GM21786 (cell line): ENCODE measurements around the gene RPL35.

Source experiments
- ATAC-seq: cut with Tn5 transposase; IDR thresholded peaks from one replicate; pipeline ENCODE4 v1.9.1; 2021; ENCODE audit not compliant: unreplicated experiment

The RPL35 gene

GRCh38 chr9:124877021-124877782 lies 15.4 kb upstream of the RPL35 start:
- ATAC-seq = no peak

- no peak for ATAC-seq
Measured at GRCh38 chr9:124875501-124875900, 13.7 kb upstream of the RPL35 start.

GRCh38 chr9:124873664-124874063 lies 11.9 kb upstream of the RPL35 start:
- ATAC-seq = no peak

- ATAC-seq = no peak
Measured at GRCh38 chr9:124871156-124871561, 9.4 kb upstream of the RPL35 start.

- ATAC-seq = no peak
Measured at GRCh38 chr9:124870723-124871122, 9.0 kb upstream of the RPL35 start.

- peak; percentile 35 for ATAC-seq
Measured at GRCh38 chr9:124869986-124870560, 8.3 kb upstream of the RPL35 start.

GRCh38 chr9:124869466-124869985 lies 7.8 kb upstream of the RPL35 start:
- peak; percentile 4 for ATAC-seq

- ATAC-seq = peak; percentile 55
Measured at GRCh38 chr9:124868511-124869465, 7.0 kb upstream of the RPL35 start.

GRCh38 chr9:124863371-124863871 lies 1.7 kb upstream of the RPL35 start:
- no peak for ATAC-seq

- ATAC-seq = no peak
Measured at GRCh38 chr9:124860582-124861341, 995 bp downstream of the RPL35 start.

- no peak for ATAC-seq
Measured at GRCh38 chr9:124859803-124860581, 1.8 kb downstream of the RPL35 start.

GRCh38 chr9:124858330-124859046 lies 3.3 kb downstream of the RPL35 start:
- ATAC-seq = no peak

GRCh38 chr9:124857533-124858162 lies 4.1 kb downstream of the RPL35 start:
- ATAC-seq = no peak

GRCh38 chr9:124855944-124856765 lies 5.6 kb downstream of the RPL35 start:
- ATAC-seq = no peak

GRCh38 chr9:124855566-124855943 lies 6.2 kb downstream of the RPL35 start:
- ATAC-seq = no peak

- no peak for ATAC-seq
Measured at GRCh38 chr9:124854822-124855221, 6.9 kb downstream of the RPL35 start.

- no peak for ATAC-seq
Measured at GRCh38 chr9:124854161-124854560, 7.6 kb downstream of the RPL35 start.
